C4-2B (cell line): ENCODE data around the gene KANTR.
"Not testable (repeated sequence)": the region's sequence is repeated elsewhere in the genome, so short reads cannot be mapped to it uniquely, and the experiment has no call there.

ENCODE experiments used
- H3K27ac ChIP-seq: fragments of 450-650 bp; 2 replicates; pipeline ENCODE4 v1.5.1; 2017
- ZFX ChIP-seq: fragments of 450-650 bp; IDR thresholded peaks from 2 replicates; pipeline ENCODE4 v1.6.1; 2017
- TF ChIP-seq, protein P1 (sequence below): fragments of 450-650 bp; conservative IDR thresholded peaks from 2 replicates; pipeline ENCODE4 v1.5.1; 2017; ENCODE audit warnings: mild to moderate bottlenecking

KANTR gene

DNA sequence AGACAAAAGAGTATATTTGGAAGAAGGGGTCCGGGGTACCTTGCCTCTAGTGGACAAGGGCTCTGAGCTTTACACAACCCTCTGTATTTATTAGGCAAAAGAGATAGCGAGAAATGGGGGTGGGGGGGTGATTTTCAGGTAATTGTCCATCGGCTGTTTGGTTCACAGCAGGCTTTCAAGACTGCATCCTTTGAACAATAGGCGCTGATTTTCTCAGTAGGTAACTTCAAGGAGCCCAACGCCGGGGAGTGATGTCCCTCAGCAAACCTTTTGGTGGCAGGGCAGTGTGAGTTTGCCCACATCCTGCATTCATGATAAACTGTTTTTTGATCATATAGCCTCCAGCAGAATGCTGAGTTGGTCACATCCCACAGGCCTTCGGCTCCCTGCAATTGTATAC lies 69.5 kb downstream of the KANTR start:
- TF ChIP-seq, protein P1, sequence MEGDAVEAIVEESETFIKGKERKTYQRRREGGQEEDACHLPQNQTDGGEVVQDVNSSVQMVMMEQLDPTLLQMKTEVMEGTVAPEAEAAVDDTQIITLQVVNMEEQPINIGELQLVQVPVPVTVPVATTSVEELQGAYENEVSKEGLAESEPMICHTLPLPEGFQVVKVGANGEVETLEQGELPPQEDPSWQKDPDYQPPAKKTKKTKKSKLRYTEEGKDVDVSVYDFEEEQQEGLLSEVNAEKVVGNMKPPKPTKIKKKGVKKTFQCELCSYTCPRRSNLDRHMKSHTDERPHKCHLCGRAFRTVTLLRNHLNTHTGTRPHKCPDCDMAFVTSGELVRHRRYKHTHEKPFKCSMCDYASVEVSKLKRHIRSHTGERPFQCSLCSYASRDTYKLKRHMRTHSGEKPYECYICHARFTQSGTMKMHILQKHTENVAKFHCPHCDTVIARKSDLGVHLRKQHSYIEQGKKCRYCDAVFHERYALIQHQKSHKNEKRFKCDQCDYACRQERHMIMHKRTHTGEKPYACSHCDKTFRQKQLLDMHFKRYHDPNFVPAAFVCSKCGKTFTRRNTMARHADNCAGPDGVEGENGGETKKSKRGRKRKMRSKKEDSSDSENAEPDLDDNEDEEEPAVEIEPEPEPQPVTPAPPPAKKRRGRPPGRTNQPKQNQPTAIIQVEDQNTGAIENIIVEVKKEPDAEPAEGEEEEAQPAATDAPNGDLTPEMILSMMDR: no peak
- TF ChIP-seq ZFX: no peak
- H3K27ac ChIP-seq: no peak overlapping the region

GRCh38 chrX:53164566-53164965 lies 70.6 kb downstream of the KANTR start:
- H3K27ac ChIP-seq: not testable (repeated sequence)

GRCh38 chrX:53166103-53166502 lies 72.2 kb downstream of the KANTR start:
- no peak overlapping the region for H3K27ac ChIP-seq
- TF ChIP-seq ZFX: no peak
- TF ChIP-seq, protein P1: no peak

- TF ChIP-seq ZFX: no peak
- TF ChIP-seq, protein P1: peak; percentile 22
- H3K27ac ChIP-seq: no peak overlapping the region
Observed at GRCh38 chrX:53171356-53171755, 77.4 kb downstream of the KANTR start.
